Camera-type eye (tissue), 1 donor: ENCODE results near the gene TSR3. TPM values are rescaled to one million over a fixed set of nuclear protein-coding genes. Genes with fewer than 3 reads are reported as not detected.

ENCODE experiments used
- total RNA-seq: library from RNA; depleted of rRNA; stranded (reverse); fragments of >200 nt; gene quantifications from one replicate; pipeline ENCODE4 v1.2.3, GENCODE V29; 2014

Gene TSR3
- total RNA-seq, result 41.5 TPM

DNA sequence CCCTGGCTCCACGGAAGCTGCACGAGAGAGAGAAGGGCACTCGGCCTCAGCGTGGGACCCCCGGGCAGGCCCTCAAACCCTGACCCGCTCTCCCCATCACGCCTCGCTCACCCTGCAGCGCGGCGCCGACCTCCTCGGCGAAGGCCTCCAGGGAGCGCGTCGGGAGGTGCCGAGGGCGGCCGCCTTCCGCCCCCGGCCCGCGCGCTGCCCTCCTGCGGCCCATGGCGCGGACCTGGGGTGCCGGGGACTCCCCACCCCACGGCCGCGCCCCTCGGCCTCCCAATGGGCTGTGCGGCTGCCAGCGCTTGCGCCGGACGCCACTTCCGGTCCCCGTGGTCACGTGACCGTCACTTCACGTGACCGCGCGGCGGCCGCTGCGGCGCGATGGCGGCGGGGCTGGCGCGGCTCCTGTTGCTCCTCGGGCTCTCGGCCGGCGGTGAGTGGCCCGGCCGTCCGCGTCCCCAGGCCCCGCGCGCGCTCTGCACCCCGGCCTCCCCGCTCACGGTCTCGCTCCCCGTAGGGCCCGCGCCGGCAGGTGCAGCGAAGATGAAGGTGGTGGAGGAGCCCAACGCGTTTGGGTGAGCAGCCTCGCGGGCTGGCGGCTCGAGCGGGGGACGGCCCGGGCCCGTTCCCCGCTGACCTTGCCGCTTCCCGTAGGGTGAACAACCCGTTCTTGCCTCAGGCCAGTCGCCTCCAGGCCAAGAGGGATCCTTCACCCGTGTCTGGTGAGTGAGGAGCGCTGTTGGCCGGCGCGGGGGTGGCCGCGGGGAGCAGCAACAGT, at the start of gene TSR3, which contains the start of gene GNPTG:
TSS of gene TSR3 (minus strand) at position 297 of the 781 bp plus-strand sequence. CDS start at position 223, 74 bp downstream.
TSS of gene GNPTG (plus strand) at position 350 of the 781 bp plus-strand sequence. CDS start at position 385, 35 bp downstream.

GRCh38 chr16:1333149-1333812, 18.4 kb downstream of the TSR3 start, which contains the start of gene BAIAP3:
TSS of gene BAIAP3 (plus strand) at chr16:1333645. CDS start at chr16:1338550, 4,905 bp downstream.

DNA sequence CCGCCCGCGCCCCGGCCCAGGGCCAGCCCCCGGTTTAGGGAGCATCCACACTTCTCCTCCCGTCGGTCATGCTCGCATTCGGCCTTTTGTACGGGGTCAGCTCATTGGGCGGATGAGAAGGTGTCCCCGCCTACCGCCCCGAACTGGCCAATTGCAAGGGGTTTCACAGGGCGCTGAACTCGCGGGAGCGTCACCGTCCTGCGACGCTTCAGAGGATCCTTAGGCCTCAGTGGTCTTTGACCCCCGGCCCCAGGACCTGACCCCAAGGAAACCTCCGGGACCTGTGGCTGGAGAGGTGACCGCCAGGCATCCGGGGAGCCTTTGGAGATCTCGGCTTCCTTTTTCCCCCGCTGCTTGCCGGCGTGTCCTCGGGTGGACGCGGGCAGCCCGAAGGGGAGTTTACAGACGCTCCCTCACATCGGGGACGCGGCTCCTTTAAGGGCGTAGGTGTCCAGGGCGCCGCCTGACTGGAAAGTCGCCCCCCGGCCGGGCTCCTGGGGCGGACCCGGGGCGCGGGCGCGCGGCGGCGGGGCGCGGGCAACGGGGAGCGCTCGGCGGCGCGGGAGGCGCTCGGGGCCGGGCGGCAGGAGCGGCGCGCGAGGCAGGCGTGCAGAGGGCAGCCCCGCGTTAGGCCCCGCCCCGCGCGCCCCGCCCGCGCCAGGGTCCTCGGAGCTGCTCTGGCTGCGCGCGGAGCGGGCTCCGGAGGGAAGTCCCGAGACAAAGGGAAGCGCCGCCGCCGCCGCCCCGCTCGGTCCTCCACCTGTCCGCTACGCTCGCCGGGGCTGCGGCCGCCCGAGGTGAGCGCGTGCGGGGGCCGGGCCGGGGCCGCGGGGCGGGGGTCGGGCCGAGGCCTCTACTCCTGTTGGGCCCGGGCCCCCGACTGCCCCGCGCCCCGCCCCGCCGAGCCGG, 42.4 kb downstream of the TSR3 start, which contains the start of gene UBE2I:
TSS of gene UBE2I (plus strand) at position 660 of the 909 bp plus-strand sequence. CDS start 4,395 bp downstream, outside the sequence.

Other genes starting within 250 kb of the TSR3 start
- 26.6 TPM for gene CACNA1H, start 198.8 kb downstream of the TSR3 start, total RNA-seq
- gene TPSG1, start 126.6 kb downstream of the TSR3 start, total RNA-seq, result not detected
- gene TPSB2, start 121.7 kb downstream of the TSR3 start, total RNA-seq, result 5.2 TPM
- gene TPSAB1, start 111.2 kb downstream of the TSR3 start, total RNA-seq, result 3.4 TPM
- 0.66 TPM for gene TPSD1, start 95.8 kb downstream of the TSR3 start, total RNA-seq
- 94.8 TPM for gene UBE2I, start 42.2 kb downstream of the TSR3 start, total RNA-seq
- 9.3 TPM for gene BAIAP3, start 18.2 kb downstream of the TSR3 start, total RNA-seq
- gene GNPTG, start 53 bp upstream of the TSR3 start, total RNA-seq, result 40.4 TPM
- gene UNKL, start 62.8 kb upstream of the TSR3 start, total RNA-seq, result 32.5 TPM
- gene UQCC4, start 68.9 kb upstream of the TSR3 start, total RNA-seq, result 10.7 TPM
- 6.9 TPM for gene PERCC1, start 79.2 kb upstream of the TSR3 start, total RNA-seq
- gene CCDC154, start 92.7 kb upstream of the TSR3 start, total RNA-seq, result 0.49 TPM
- gene CLCN7, start 123.2 kb upstream of the TSR3 start, total RNA-seq, result 47.9 TPM
- 1.6 TPM for gene PTX4, start 137.1 kb upstream of the TSR3 start, total RNA-seq
- 26.3 TPM for gene TELO2, start 141.5 kb upstream of the TSR3 start, total RNA-seq
- 9.6 TPM for gene TMEM204, start 181.8 kb upstream of the TSR3 start, total RNA-seq